ENCODE measurements around the gene TMEM164.

TMEM164 gene

DNA sequence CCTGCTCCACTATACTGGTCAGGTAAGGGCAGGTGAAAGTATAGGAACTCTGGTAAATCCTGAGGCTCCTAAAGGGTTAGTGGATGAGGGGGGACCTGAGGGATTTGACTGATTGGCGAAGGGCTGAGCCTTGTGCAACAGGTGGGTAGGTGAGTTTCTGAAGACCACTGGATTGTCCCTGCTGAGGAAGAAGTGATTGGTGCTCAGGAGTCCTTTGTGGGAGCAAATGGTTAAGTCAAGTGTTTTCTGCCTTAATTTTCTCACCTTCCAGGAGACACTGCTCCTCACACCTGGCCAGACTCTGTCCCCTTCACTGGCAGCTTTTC is 158.4 kb downstream of the TMEM164 start:
- H3K4me3 ChIP-seq (ENCODE audit: low read depth, low read length) = no peak overlapping the region

DNA sequence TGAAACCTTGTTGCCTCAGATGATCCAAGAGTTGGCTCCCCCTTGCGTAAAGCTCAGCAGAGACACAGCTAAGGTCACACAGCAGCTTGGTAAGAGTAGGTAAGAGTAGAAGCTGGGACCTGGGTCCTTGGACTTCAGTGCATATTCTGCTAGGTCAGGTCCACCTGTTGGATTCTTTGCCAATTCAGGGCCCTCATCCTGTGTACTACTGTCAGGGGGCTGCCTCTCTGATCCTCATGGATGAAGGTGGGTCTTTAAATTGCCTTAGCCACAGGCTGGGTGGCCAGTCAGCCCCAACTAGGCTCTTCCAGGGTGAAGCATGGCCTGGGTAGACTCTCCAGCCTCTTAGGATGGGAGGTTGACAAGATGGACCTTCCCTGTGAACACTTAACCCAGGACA is 159.2 kb downstream of the TMEM164 start:
- no peak overlapping the region for H3K4me3 ChIP-seq (ENCODE audit: low read depth, low read length)

DNA sequence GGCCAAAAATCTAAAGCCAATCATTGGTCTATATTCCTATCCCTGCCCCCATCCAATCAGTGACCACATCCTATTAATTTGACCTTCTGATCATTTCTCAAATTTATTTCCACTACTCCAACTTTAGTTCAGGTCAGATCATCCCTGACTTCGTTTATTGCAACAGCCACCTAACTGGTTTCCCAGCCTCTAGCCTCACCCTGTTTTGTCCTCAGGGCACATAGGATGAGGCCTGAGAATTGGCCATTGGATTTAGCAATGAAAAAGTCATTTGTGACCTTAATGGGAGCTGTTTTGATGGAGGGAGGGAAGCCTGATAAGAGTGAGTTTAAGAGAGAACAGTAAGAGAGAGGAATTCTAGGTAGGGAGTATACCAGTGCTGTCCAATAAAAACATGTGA is 160.0 kb downstream of the TMEM164 start:
- H3K4me3 ChIP-seq (ENCODE audit: low read depth, low read length) = no peak overlapping the region

DNA sequence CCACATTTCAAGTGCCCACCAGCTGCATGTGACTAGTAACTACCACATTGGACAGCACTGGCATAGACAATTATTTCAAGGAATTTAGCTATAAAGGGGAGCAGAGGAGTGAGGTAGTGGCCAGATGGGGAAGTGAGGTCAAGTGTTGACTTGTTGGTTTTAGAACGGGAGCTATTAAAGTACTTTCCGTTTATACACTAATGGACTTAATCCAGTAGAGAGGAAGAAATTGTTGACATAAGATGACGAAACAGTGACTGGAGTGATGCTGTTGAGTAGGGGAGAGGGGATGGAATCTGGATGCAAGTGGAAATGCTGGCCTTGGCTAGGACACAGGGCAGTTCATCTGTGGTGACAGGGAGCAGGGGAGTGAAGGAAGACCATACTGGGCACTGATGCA is 160.6 kb downstream of the TMEM164 start:
- H3K4me3 ChIP-seq (ENCODE audit: low read depth, low read length) = no peak overlapping the region

DNA sequence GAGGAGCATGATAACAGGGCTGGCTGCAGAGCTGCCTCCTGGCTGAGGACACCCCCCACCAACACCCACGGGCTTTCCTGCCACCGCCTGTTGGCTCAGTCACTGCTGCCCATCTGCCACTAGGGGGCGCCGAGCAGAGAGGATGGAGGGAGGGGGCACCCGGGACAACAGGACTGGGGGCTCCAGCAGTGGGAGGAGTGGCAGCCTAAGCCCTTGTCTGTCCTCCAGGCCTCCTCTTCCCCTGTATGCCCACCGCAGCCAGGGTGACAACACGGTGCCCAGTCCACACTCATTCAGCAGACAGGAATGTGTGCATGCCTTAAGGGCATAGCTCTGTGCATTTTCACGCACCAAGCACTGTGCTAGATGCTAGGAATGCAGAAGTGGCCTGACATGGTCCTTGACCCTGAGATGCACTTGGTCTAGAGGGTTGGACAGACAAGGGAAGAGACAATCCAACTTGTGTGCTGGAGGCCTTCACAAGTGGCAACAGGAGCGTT is 165.1 kb downstream of the TMEM164 start:
- no peak overlapping the region for H3K4me3 ChIP-seq (ENCODE audit: low read depth, low read length)

DNA sequence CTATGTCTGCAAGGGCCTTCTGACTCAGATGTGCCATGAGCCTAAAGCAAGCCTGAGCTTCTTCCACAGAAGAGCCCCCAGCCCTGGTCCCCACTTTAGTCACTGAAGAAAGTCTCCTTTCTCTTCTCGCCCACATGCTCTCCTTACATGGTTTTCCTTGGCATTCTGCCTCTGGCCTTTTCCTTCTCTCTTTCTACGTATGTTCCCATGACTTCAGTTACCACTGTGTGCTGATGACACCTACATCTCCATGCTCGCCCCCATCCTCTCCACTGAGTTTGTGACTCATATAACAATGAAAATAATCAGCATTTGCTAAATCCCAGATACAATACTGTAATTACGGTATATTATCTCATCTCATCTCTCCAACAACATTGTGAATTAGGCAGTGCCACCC is 165.7 kb downstream of the TMEM164 start:
- no peak overlapping the region for H3K4me3 ChIP-seq (ENCODE audit: low read depth, low read length)

DNA sequence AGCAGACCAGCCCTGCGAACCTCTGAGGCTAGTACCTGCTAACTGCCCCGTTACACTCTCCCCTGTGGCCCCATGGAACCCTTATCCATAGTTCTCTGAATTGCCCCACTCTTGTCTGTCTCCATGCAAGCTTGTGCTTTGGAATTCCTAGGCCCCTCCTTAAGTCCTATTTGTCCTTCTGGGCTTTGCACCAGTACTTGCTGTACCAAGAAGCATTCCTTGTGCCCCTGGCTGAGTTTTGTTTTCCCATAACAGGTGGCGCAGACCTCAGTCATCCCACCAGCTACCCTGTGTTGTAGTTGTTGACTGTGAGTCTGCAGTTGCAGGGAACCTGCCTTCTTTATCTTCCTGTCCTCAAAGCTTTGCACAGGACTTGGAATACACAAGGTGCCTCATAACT is 167.1 kb downstream of the TMEM164 start:
- no peak overlapping the region for H3K4me3 ChIP-seq (ENCODE audit: low read depth, low read length)

DNA sequence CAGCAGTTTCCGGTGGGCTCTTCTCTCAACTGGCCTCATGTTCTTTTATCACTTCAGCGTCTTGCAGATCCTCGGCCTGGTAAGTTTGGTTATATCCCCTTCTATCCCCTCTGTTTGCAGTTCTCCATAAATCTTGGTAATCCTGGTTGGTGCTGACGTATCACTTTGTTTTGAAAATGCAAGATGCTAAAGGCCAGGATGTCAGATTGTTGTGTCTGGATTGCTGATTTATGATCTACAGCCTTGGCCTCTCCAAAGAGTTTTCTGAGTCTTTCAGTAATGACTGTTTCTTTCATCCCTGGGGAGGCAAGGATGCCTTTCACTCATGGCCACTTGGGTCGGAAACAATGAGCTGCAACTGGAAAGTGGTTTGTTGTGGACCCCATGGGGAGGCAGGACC is 168.5 kb downstream of the TMEM164 start:
- no peak overlapping the region for H3K4me3 ChIP-seq (ENCODE audit: low read depth, low read length)

DNA sequence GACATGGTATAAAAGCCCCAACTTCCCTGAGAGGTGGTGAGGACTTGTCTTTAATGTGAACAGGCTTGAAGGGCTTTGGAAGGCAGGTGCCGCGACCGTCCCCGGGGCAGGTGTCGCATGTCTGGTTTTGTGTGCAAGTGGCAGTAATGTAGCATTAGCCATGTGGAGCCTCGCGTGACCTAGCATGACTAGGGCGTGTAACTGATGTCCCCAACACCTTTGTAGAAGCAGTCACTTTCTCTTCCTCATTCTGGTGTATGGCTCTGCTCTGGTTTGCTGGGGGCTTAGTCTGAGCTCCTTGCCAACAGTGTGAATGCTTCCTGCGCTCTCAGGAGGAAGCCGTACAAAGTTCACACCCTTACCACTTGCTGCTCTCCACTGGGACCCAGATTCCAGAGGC is 169.3 kb downstream of the TMEM164 start:
- no peak overlapping the region for H3K4me3 ChIP-seq (ENCODE audit: low read depth, low read length)

DNA sequence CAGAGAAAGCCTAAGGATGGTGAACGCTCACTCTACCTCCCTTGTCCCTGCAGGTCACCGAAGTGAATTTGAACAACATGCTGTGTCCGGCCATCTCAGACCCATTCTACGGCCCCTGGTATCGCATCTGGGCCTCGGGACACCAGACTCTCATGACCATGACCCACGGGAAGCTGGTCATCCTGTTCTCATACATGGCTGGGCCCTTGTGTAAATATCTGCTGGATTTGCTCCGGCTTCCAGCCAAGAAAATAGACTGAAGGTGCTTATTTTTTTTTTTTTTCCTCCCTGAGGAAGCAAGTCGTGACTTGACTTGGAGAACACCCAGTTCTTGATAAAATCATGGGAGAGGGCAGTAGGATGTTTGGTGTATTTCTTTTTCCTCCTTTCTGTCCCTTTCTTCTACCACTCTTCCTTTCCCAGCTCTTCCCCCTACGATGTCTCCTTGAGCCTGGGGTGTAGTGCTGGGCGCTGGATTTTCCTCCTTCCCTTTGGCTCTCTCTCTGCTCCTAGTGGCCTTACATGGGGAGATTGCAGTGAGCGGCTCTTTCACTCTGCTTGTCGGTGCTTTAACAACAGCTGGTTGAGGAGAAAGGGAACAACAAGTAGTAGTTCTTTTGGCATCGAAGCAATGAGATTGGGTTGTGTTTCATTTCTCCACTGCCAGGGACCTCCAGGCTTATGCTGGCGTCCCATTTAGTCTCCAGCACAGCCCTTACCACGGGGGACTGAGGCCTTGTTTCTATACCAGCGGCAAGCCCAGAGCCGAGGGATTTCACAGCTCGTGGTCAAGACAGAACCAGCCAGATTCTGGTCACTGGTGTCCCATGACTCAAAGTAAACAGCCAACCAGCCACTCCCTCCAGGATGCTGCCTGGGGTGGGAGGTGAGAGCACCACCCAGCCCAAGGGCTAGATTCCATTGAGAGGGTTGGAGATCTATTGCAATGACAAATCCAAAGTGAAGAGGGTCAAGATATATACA is 170.6 kb downstream of the TMEM164 start:
- H3K4me3 ChIP-seq (ENCODE audit: low read depth, low read length) = no peak overlapping the region

DNA sequence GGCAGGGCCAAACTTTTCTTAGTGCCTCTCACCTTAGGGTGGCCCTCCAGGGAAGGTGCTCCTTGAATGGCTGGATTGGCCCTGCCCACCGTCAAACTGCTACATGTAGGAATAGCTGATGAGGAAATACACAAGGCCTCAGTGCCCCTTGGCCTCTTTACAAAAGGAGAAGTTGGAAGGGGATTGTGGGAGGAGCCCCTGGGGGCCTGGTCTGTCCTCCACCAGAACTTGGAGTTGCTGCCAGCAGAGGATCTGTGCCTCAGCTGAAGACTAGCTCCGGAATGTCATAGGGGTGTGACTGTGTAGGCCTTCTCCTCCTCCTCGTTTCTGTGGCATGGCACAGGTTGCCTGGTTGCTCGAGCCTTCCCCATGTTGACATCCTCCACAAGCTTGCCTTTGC is 172.2 kb downstream of the TMEM164 start:
- H3K4me3 ChIP-seq (ENCODE audit: low read depth, low read length) = no peak overlapping the region

DNA sequence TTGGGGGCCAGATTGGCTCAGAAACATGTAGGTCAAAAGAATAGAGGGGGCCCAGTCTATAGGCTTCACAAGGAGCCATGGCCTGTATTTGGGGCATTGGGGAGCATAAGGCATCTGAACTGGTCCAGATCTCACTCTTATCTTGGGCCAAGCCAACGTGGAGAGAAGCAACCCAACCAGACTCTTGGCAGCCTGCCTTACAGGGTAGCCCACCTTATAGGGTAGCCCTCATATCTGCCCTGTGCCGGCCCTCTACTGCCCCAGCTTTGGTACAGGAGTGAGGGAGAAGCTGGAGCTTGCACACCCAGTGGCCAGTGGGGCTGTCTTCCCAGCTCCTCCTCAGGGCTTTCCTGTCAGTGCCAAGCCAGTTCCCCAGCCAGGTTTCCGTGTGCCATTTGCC is 172.8 kb downstream of the TMEM164 start:
- H3K4me3 ChIP-seq (ENCODE audit: low read depth, low read length) = no peak overlapping the region

DNA sequence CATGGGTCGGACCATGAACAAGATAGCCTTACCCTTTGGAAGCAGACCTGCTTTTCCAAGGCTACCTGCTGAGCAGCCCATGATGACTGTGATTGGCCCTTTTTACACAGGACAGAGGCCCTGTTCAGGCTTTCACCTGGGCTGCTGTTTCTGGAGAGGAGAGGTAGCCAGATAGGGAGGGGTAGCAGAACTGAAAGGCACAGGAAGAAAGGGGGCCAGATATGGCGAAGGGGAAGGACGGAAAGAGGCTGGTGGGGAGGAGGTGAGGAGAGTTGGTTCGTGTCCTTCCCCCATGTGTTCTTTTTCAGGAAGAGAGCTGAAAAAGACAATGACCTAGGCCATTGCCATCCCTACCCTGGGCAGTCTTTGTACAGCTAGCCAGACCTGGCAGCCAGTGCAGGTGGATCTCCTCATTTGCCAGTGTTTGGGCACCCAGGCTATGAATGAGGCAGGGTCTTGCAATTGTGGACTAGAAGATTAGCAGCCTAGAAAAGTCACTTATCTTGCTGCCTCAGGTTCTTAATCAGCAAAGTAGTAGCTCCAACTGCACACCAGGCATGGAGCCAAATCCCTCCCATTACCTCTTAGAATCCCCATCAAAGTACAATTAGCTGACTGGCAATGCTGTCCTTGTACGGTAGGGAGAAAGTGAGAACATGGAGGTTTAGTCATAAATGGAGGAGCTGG is 175.4 kb downstream of the TMEM164 start:
- no peak overlapping the region for H3K4me3 ChIP-seq (ENCODE audit: low read depth, low read length)

DNA sequence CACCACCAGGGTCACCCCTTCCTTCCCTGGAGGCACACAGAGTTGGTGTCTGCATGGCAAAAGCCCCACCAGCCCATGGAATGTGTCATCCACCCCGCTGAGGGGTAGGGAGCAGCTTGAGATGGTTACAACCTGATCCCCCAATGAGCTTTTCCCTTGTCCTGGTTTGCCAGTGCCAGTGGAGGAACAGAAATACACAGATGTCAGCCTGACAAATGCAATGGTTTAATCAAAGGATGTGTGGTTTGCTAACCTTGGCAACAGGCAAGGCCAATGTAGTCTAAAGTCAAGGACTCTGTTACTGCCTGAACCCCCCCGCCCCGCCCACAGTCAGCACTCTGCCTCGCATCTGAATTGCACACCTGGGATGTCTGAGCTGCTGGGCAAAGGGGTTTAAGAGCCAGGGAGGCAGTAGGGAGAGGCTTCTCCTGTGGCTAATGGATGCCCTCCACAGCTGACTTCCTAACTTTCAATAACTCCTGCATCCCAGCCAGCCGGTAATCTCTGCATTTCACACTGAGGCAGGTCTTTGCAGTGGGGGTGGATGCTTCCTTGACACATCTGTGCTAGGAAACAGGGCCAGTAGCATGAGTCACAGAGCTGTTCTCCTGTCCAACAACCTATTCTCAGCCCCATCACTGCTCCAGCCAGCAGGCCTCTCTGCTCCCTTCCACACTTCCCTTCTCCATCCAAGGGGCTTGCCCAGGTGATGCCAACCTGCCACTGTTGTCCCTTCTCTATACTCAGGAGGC is 177.4 kb downstream of the TMEM164 start:
- H3K4me3 ChIP-seq (ENCODE audit: low read depth, low read length) = no peak overlapping the region

DNA sequence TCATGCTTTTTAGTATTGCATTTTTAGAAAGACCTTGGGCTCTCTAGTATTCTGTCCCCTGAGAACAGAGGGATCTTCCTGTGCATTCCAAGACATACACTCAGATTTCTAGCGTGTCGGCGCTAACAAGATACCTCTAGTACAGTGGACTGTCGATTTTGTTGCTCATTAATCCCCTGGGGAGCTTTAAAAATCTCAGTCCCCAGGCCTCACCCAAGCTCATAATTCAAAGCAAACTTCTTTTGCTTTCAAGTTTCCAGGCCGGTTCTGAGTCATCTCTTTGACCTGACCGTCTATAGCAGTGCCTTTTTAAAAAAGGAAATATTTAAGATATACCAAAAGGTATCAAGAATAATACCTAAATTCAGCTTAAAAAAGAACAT is 178.0 kb downstream of the TMEM164 start:
- H3K4me3 ChIP-seq (ENCODE audit: low read depth, low read length) = no peak overlapping the region

DNA sequence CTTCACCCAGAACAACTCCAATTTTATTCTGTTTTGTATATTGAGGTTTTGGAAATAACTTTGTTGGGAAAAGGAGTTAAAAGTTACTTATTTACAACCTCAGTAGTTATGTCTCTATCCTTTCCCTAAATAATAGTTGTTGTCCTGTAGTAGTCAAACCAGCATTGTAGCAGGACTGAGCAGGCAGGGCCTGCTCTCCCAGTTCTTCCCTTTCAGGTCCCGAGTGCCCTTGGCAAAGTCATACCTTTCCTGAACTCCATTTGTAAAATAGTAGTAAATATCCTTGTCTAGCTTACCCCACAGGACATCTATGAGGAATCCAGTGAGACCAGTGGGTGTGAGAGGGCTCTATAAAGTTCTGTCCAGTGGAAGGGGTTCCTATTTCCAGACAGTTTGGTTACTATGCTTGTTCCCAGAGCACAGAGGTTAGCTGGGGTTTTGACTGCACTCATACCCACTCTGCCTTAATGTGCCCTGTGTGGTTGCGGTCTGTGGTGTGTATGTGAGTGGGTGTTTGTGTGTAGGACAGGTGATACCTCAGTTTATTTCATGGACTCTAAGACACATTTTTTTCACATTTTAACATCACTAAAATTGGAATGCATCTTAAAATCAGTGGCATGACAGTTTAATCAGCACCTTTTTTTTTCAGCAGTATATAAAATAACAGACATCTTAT is 178.7 kb downstream of the TMEM164 start:
- H3K4me3 ChIP-seq (ENCODE audit: low read depth, low read length) = no peak overlapping the region

DNA sequence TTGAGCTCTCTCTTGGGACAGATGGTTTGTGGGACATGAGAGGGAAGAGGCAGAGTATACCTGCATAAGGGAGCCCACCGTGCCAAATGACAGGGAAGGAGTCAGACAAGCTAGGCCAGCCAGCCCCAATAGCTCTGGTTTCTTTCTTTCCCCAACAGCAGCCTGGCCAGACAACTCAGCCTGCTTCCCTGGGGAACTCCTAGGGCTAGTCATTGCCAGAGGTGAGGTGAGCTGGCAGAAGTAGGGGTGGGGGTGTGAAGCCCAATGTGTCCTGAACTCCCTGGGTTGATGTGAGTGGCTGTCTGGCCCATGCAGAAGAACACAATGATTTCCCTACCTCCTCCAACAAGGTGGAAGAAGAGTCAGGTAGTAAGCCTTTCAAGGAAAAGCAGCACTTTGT is 179.4 kb downstream of the TMEM164 start:
- no peak overlapping the region for H3K4me3 ChIP-seq (ENCODE audit: low read depth, low read length)

DNA sequence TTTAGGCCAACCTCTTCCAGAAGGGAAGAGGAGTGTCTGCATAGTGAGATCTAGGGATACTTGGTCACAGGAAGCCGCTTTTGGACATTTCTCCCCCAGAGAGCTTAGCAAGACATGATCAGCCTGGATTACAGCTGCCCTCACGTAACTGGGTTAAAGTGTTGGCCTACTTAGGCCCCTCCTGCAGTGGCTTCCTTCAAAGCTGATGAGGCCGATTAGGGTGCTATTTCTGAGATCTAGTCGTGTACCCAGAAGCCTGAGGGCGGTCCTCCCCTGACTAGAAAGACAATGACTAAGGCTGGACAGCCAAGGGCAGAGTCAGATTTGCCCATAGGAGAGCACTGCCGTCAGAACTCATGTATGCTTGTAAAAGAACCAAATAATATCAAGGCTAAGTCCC is 180.0 kb downstream of the TMEM164 start:
- H3K4me3 ChIP-seq (ENCODE audit: low read depth, low read length) = no peak overlapping the region

DNA sequence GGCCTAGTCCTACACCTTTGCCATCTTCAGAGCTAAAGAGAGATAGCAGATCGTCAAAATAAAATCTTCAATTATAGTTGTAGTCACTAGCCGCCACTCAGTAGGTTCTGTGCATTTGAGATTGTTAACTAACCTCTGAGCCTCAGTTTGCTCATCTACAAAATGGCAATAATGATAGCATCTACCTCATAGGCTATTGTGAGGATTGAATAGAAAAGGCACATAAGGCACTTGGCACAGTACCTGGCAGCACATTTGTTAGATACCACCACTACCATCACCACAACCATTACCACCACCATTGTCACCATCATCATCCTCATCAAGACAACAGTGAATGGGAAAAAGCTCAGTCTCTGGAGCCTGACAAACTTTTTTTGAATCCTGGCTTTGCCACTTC is 180.4 kb downstream of the TMEM164 start:
- H3K4me3 ChIP-seq (ENCODE audit: low read depth, low read length) = no peak overlapping the region

DNA sequence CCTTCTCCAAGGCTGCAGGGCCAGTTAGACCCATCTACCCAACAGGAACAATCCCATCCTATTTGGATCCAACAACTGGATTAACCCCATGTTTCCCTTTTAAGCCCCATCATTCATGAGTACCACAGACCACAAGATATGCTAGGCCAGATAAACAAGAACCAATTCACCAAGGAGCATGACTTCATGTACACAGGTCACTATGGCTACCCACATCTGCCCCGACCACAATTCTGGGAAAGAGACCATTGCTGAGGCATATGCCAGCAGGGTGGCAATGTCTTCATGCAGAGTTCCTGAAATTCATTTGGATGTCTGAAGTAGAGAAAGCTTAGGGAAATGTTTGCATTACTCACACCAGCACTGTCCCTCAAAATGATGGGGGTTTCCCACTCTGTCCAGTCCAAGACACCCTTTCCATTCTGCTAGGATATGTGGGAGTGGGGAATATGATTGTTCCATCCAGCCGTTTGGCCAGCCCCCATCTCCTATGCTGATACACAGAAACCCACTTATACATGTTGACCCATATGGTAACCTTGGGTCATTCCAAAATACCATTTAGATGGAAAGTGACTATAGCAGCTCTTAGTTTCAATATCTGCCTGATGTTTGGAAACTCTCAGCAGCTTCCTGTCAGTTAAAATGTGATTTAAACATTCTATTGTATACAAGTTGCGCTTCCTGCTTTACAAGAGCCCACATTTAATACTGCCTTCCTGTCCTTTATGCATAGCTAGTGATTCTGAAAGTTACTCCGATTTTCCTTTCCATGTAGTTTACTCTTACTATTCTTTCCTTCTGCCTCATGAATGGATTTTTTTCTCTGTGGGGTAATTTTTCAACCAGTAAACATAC is 186.0 kb downstream of the TMEM164 start:
- no peak overlapping the region for H3K4me3 ChIP-seq (ENCODE audit: low read depth, low read length)
